Endothelial cell of umbilical vein (primary cell): Measurements from ENCODE around the gene ALK. TPM values are rescaled to one million over a fixed set of nuclear protein-coding genes. Genes with fewer than 3 reads are reported as not detected.

ENCODE experiments used
- BruUV-seq: library from RNA; stranded (reverse); fragments of 400-500 nt; replicated peaks from 2 replicates; lab custom pipeline; 2021; lab: Mats Ljungman, UMichigan
- CTCF ChIA-PET: fragments of 300-600, 350-600 bp; sonication (Branson Sonifier 250); formaldehyde crosslinking; loops from one replicate; lab custom pipeline; 2021; ENCODE audit warnings: antibody characterized with exemption, inconsistent platforms; lab: Charles Lee
- POLR2A ChIA-PET: fragments of 300-600, 350-600 bp; sonication (Branson Sonifier 250); formaldehyde crosslinking; loops from one replicate; lab custom pipeline; 2021; ENCODE audit warnings: antibody characterized with exemption, inconsistent platforms; lab: Charles Lee
- DNase-seq: peaks from one replicate; pipeline ENCODE4 v3.0.0-alpha.2; 2011; ENCODE audit warnings: low read depth, low spot score
- FAIRE-seq: peaks from 2 replicates; lab custom pipeline; 2011; peaks lifted over from hg19 to GRCh38; lab: Jason Lieb, UNC
- H2AFZ ChIP-seq: 2 replicates; pipeline ENCODE4 v1.6.0; 2012; ENCODE audit warnings: low read depth, low read length, control low read depth, inconsistent platforms
- H3K27ac ChIP-seq: 2 replicates; pipeline ENCODE4 v1.5.1; 2011; ENCODE audit warnings: low read depth, mild to moderate bottlenecking, control low read depth, low read length, moderate library complexity; ENCODE audit not compliant: insufficient read depth
- H3K27me3 ChIP-seq, 2 experiments: 2 replicates each; pipeline versions ENCODE4 v1.6.0 to v1.6.1; 2011; ENCODE audit warnings: low read length in 2 of 2, mixed read lengths in 1 of 2; ENCODE audit not compliant: control insufficient read depth in 2 of 2, insufficient read depth in 2 of 2
- H3K36me3 ChIP-seq, 2 experiments: 2 replicates in 1 of 2; 3 replicates in 1 of 2; pipeline ENCODE4 v1.5.1; 2011; ENCODE audit warnings: low read length in 2 of 2, mild to moderate bottlenecking in 1 of 2, moderate library complexity in 1 of 2; ENCODE audit not compliant: control insufficient read depth in 2 of 2, insufficient read depth in 2 of 2; ENCODE audit errors: extremely low read depth in 1 of 2
- H3K4me1 ChIP-seq: 3 replicates; pipeline ENCODE4 v1.5.1; 2011; ENCODE audit warnings: mild to moderate bottlenecking, low read length; ENCODE audit not compliant: control insufficient read depth, insufficient read depth; ENCODE audit errors: extremely low read depth
- H3K4me2 ChIP-seq: 2 replicates; pipeline ENCODE4 v1.6.1; 2011; ENCODE audit warnings: low read length, control low read depth, mixed read lengths; ENCODE audit not compliant: insufficient read depth
- H3K4me3 ChIP-seq, 3 experiments: fragments of 200-600 bp in 1 of 3; sonication (generic), shearing (Covaris generic) in 1 of 3; replicated peaks in 1 of 3; 2 replicates each; pipeline ENCODE4 v1.5.1; 2011 to 2016; ENCODE audit warnings: control low read depth in 3 of 3, low read length in 3 of 3, mild to moderate bottlenecking in 2 of 3, inconsistent platforms in 1 of 3, low read depth in 1 of 3, moderate library complexity in 1 of 3; ENCODE audit not compliant: insufficient read depth in 1 of 3
- H3K79me2 ChIP-seq: 2 replicates; pipeline ENCODE4 v1.6.0; 2012; ENCODE audit warnings: low read length, inconsistent platforms; ENCODE audit not compliant: control insufficient read depth, insufficient read depth
- H3K9ac ChIP-seq: replicated peaks from 2 replicates; pipeline ENCODE3; 2011; ENCODE audit warnings: low read length, control low read depth; ENCODE audit not compliant: insufficient read depth; ENCODE audit errors: extremely low read depth
- H3K9me1 ChIP-seq: replicated peaks from 3 replicates; pipeline ENCODE4 v1.6.0; 2011; ENCODE audit warnings: mild to moderate bottlenecking, low read length; ENCODE audit not compliant: control insufficient read depth, insufficient read depth; ENCODE audit errors: extremely low read depth
- H3K9me3 ChIP-seq: replicated peaks from 2 replicates; pipeline ENCODE4 v1.5.1; 2012; ENCODE audit warnings: low read length, inconsistent platforms; ENCODE audit not compliant: control insufficient read depth, insufficient read depth
- H4K20me1 ChIP-seq: replicated peaks from 2 replicates; pipeline ENCODE3; 2011; ENCODE audit warnings: mild to moderate bottlenecking, low read length; ENCODE audit not compliant: control insufficient read depth, insufficient read depth; ENCODE audit errors: extremely low read depth
- CTCF ChIP-seq, 2 donors: IDR thresholded peaks; 1 replicate in 1 of 2; 2 replicates in 1 of 2; pipeline ENCODE4 v1.5.1; 2011; ENCODE audit warnings: low read length in 2 of 2, mild to moderate bottlenecking in 2 of 2, moderate library complexity in 2 of 2, control low read depth in 1 of 2, inconsistent platforms in 1 of 2, low read depth in 1 of 2; ENCODE audit not compliant: insufficient read depth in 1 of 2; ENCODE audit errors: extremely low read depth in 1 of 2
- EZH2 ChIP-seq: IDR thresholded peaks from 2 replicates; pipeline ENCODE4 v1.6.1; 2012; ENCODE audit warnings: borderline replicate concordance, low read depth, mild to moderate bottlenecking, moderate library complexity, low read length, inconsistent platforms; ENCODE audit not compliant: severe bottlenecking
- FOS ChIP-seq: IDR thresholded peaks from 2 replicates; pipeline ENCODE4 v1.6.1; 2011; ENCODE audit warnings: mild to moderate bottlenecking, low read length, moderate library complexity, borderline replicate concordance; ENCODE audit not compliant: insufficient read depth
- GATA2 ChIP-seq: IDR thresholded peaks from 2 replicates; pipeline ENCODE4 v1.7.0; 2011; ENCODE audit warnings: low read depth, mild to moderate bottlenecking, moderate library complexity, mixed read lengths, low read length; ENCODE audit not compliant: insufficient read length, insufficient read depth
- JUN ChIP-seq: IDR thresholded peaks from 2 replicates; pipeline ENCODE4 v1.6.1; 2011; ENCODE audit warnings: borderline replicate concordance, low read depth; ENCODE audit not compliant: insufficient read length, insufficient read depth
- MAX ChIP-seq: IDR thresholded peaks from 2 replicates; pipeline ENCODE4 v1.6.1; 2011; ENCODE audit not compliant: insufficient read depth, insufficient read length
- MYC ChIP-seq: IDR thresholded peaks from one replicate; pipeline ENCODE4 v1.6.1; 2011; ENCODE audit warnings: mild to moderate bottlenecking, low read depth, low read length
- POLR2A ChIP-seq: IDR thresholded peaks from 2 replicates; pipeline ENCODE4 v1.6.1; 2012; ENCODE audit warnings: low read depth, mild to moderate bottlenecking, control low read depth, low read length
- POLR2AphosphoS5 ChIP-seq: IDR thresholded peaks from 2 replicates; pipeline ENCODE4 v1.6.1; 2012; ENCODE audit warnings: low read depth, mild to moderate bottlenecking, control low read depth, low read length, moderate library complexity; ENCODE audit not compliant: insufficient read depth
- dilution Hi-C: fragments of 300-500 bp; cut with MboI; formaldehyde crosslinking; loops from one replicate; pipeline ENCODE4 v1.15.0; 2019; ENCODE audit warnings: low sequenced_read_pairs; ENCODE audit not compliant: extremely low pct_ligation_motif_present
- intact Hi-C: fragments of 100-400 bp; cut with micrococcal nuclease; formaldehyde crosslinking; loops from one replicate; pipeline ENCODE4 v1.10.0; 2022
- polyA plus RNA-seq, 4 experiments: library from polyadenylated mRNA; depleted of rRNA in 3 of 4; stranded (reverse) in 3 of 4; unstranded in 1 of 4; fragments of >200 nt; gene quantifications; 2 replicates each; pipeline versions ENCODE4 v1.2.1 to v1.2.3, GENCODE V29; 2011 to 2012; ENCODE audit warnings: missing spikeins in 1 of 4
- total RNA-seq: library from RNA; stranded (reverse); gene quantifications from 2 replicates; pipeline ENCODE4 v1.2.3, GENCODE V29; 2021

The ALK gene
- total and polyA plus RNA-seq, 2 donors (not counting 3 experiments of a cell fraction or from before 2014, with no cell fraction given), result not detected

- POLR2A ChIA-PET, result no interaction called here
- no peak overlapping the region for H3K27ac ChIP-seq
- no TSS peak for BruUV-seq
- H3K4me1 ChIP-seq, result no peaks in the 10 kb centered on the region
- dilution Hi-C loops (no loop called here), intact Hi-C loops (no loop called here)
- H3K36me3 ChIP-seq, result no peaks in the 10 kb centered on the region
- H3K4me2 ChIP-seq, result no peak overlapping the region
- FAIRE-seq (no peak), DNase-seq (no peak)
- H2AFZ ChIP-seq, result no peak overlapping the region
- TF ChIP-seq MAX (no peak), MYC (no peak), JUN (no peak), CTCF (IDR thresholded peaks at IDR 0.05; ENCODE audit: extremely low read depth in 1 of 2, insufficient read depth in 1 of 2, low read depth in 1 of 2, low read length in 2 of 2) (no peak), GATA2 (no peak), POLR2AphosphoS5 (no peak), POLR2A (no peak), EZH2 (no peak), FOS (no peak)
- CTCF ChIA-PET, result interaction anchor here (1.4 kb wide), 1 partner anchor 13 kb away, joined by 4 read pairs; no protein-coding TSS in a partner anchor
- no peaks in the 10 kb centered on the region for H3K9me1 ChIP-seq
- H3K9me3 ChIP-seq, result peaks cover 1% of the 10 kb centered on the region
- H3K27me3 ChIP-seq, result no peaks in the 10 kb centered on the region
- H3K9ac ChIP-seq, result no peak overlapping the region
- no peaks in the 10 kb centered on the region for H3K79me2 ChIP-seq
- no peak overlapping the region for H3K4me3 ChIP-seq
- H4K20me1 ChIP-seq, result no peaks in the 10 kb centered on the region
These were observed 10.9 kb downstream of the ALK start for GRCh38 chr2:29910465-29910864.
